Measurements from ENCODE around the gene SYT2. TPM values are rescaled to one million over a fixed set of nuclear protein-coding genes. Genes with fewer than 3 reads are reported as not detected.

SYT2 gene
- total and polyA plus RNA-seq, 2 of the 13 experiments (the other 11 are each of a cell fraction or from before 2014, with no cell fraction given): not detected

DNA sequence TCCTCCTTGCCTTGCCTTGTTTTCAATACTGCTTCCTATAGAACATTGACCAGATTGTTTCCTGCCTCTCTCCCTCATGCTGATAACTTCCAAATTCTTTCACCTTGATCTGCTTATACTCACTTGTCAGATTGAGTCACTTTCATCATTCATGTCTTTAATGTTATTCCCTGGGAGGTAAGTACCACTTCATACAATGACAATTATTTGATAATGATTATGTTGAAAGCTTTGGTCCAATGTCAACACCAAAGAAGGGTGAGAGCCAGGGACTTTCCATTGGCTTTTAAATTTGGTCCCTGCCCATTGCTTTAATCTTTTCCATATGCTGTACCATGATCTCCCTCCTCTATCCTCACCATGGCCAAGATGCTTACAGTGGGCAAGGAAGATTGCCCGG, 137.4 kb downstream of the SYT2 start (continued):
- no peak for TF ChIP-seq ZBTB49 (CRISPR knock-in tag; IDR thresholded peaks at IDR 0.05; ENCODE audit: borderline replicate concordance)
- no peak for TF ChIP-seq ZHX2 (IDR thresholded peaks at IDR 0.05; ENCODE audit: low read depth)
- no peak for TF ChIP-seq ZHX2 (CRISPR knock-in tag; IDR thresholded peaks at IDR 0.05; ENCODE audit: borderline replicate concordance)
